Fibroblast of gingiva (primary cell): Measurements from ENCODE around the gene CMIP.
"Not testable (repeated sequence)": the region's sequence is repeated elsewhere in the genome, so short reads cannot be mapped to it uniquely, and the experiment has no call there.

ENCODE experiments used
- DNase-seq: peaks from one replicate; pipeline ENCODE4 v3.0.0-alpha.2; 2011; ENCODE audit warnings: low read depth

Gene CMIP

DNA sequence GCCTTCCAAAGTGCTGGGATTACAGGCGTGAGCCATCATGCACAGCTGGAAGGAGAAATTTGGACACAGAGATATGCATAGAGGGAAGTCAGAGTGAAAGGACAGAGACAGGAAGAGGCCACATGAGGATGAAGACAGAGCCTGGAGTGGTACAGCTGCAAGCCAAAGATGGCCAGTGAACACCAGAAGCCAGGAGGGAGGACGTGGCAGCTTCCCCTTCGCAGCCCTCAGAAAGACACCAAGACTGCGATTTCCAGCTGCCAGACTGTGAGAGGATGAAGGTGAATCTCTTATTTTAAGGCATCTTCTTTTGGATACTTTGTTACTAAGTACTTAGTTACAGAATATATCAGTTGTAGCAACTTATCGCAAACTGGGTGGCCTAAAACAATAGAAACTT is 274.0 kb downstream of the CMIP start:
- DNase-seq = no peak

DNA sequence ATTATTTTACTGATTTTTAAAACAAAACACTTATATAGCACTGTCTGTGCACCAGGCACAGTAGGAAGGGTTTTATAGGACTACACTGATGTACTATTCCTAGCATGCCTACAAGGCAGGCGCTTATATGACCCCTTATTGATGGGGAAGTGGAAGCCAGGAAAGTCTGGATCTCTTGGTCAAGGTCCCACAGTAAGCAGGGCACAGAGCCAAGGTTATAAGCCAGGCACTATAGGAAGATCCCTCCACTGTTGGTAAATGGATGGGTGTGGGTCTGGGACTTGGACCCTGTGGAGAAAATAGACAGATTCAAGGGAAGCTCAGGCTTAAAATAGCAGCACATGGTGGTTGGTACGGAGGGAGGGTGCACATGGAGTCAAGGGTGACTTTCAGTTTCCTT is 275.4 kb downstream of the CMIP start:
- no peak for DNase-seq

DNA sequence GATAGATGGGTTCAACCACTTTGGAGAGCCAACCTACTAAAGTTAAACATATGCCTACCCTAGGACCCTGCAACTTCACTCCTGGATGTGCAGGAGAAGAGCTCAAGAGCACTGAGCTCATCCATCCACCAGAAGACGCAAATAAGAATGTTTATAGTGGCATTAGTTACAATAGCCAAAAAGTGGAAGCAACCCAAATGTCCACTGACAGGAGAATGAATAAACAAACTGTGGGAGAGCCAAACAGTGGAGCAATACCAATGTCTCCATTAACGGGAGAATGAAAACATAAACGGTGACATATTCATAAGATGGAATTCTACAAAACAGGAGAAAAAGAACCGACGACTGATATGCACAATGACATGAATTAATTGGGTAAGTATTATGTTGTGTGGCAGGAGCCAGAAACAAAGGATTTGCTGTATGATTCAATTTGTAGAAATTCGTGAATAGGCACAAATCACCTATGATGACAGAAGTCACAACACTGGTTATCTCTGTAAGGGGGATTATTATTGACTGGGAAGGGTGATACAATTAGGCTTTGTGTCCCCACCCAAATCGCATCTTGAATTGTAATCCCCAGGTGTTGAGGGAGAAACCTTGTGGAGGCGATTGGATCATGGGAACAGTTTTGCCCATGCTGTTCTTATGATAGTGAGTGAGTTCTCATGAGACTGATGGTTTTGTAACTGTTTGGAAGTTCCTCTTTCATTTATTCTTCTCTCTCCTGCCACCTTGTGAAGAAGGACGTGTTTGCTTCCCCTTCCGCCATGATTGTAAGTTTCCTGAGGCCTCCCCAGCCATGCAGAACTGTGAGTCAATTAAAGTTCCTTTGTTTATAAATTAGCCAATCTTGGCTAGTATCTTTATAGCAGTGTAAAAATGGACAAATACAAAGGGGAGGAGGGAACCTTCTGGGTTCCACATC is 276.6 kb downstream of the CMIP start:
- DNase-seq = peak; percentile 76

DNA sequence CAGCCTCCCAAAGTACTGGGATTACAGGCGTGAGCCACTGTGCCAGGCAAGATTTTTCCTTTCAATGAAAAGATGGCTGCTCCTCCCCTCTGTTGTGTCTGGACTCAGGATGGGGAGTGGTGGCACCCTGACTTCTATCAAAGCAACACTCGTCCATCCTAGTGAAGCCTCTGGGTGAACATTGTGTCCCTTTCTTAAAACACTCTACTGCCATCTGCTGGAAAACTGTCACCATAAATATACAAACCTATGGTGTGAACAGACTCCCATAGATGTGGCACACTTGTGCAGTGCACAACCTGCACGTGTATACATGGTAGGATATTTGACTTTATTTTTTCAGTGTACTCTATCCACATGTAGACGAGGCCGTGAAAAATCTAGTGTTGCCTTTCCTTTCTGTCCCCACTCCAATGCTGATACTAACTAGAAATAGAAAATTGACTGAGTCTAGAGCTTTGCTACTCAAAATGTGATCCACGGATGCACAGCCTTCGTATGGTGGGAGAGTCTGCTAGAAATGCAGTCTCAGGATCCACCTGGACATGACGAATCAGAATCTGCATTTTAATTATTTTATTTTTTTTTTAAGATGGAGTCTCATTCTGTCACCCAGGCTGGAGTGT is 278.6 kb downstream of the CMIP start:
- DNase-seq = peak; percentile 68

DNA sequence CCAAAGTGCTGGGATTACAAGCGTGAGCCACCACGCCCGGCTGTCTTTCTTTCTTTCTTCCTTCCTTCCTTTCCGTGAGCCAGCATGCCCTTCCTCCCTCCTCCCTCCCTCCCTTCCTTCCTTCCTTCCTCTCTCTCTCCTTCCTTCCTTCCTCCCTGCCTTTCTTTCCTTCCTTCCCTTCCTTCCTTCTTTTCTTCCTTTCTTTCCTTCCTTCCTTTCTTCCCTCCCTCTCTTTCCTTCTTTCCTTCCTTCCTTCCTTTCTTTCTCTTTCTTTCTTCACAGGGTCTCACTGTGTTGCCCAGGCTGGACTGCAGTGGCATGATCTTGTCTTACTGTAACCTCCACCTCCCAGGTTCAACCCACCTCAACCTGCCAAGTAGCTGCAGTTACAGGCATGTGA is 283.8 kb downstream of the CMIP start:
- DNase-seq = no peak

DNA sequence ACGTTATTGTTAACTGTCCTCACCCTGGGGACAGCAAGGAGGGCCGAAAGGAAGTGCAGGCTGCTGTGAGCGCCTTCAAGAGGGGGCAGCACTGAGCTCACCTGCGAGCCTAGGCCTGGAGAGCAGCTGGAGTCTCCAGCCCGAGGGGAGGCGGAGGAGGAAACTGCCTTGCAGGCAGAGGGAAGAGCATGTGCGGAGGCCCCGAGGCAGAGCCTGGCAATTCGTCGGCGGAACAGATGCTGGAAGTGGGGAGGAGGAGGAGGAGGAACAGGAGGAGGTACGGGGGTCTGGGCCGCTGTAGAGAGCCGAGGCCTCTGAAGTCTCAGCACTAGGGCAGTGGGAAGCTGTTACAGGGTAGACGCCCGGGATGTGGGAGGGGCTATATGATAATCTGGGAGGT is 284.8 kb downstream of the CMIP start:
- no peak for DNase-seq

DNA sequence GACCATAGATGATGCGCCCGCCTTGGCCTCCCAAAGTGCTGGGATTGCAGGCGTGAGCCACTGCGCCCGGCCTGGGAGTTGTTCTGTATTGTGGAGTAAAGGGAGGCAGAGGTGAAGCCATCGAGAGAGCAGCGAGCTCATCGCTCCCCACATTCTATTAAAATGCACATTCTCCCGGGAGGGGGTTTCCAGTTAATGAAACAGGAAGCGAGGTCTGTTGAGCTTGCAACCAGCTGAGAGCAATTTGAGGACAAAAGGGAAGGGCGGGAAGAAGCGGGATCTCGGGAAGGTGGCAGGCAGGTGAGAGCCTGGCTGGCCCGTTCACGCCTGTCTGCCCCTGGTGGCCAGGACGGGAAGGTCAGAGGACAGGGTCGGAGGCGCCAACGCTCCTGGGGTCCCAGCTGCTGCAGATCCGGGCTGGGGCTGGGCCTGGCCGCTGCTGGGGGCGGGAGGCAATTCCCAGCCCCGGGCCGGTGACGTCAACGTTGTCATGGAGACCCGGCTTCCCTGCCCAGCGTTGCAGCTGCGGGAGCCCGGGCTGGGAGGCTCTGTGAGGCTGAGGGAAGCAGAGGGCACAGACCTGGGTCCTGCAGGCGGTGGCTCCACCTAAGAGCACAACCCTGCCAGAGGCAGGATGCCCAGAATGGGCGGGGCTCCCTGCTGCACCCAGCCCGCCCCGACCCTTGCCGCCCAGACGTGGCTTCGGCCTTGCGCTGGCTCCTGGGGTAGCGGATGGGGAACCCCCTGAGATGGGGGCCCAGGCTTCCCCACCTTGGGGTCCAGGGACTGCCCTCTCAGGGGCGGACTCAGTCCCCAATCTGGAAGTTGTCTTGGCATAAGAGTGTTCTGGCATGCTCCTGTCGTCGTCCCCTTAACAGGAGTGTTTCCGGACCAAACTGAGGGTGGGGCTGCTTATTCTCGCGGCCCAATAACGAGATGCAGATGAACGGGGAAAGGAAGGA is 285.8 kb downstream of the CMIP start:
- DNase-seq = peak; percentile 59

DNA sequence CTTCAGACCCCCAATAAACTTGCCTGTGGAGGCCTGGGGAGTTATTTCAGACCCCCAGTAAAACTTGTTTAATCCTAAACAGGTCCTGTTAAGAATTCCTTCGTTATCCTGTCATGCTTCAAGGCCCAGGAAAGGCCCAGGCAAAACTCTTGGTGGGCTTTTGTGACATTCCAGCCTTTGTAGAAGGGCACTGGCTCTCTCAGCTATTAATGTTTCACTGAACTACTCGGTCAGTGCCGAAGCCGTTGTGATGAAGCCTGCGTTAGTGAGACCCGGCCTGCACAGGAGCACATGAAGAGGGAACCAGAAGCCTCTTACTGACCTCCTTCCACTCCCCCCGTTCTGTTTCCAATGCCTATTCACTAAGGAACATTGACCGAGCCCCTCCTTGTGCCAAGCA is 287.0 kb downstream of the CMIP start:
- no peak for DNase-seq

DNA sequence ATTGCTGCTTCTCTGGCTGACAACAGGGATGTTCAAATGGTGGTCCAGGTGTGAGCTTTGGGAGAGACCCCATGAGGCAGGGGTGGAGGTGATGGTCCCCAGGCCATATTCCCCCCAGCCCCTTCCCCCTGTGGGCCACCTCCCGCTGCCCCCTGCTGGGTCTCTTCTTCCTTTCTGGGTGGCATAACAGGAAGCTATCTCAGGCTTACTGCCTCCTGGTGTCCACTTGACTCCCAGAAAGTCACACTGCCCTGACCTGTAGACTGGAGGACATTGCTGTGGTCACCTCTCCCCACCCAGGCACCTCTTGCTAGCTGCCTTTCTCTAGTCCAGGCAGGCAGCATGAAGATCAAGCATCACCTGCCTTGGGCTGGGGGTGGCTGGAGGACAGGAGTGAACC is 288.1 kb downstream of the CMIP start:
- DNase-seq = no peak

DNA sequence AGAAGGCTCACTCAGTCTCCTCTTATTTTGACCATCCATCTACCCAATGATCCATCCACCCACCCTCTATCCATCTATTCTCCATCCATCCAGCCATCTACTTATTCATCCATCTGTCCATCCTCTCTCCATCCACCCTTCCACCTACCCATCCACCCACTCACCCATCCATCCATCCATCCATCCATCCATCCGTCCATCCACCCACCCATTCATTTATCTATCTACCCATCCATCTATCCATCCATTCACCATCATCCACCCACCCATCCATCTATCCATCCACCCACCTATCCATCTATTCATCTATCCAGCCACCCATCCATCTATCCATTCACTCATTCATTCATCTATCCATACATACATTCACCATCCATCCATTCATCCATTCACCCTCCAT is 288.7 kb downstream of the CMIP start:
- no peak for DNase-seq

DNA sequence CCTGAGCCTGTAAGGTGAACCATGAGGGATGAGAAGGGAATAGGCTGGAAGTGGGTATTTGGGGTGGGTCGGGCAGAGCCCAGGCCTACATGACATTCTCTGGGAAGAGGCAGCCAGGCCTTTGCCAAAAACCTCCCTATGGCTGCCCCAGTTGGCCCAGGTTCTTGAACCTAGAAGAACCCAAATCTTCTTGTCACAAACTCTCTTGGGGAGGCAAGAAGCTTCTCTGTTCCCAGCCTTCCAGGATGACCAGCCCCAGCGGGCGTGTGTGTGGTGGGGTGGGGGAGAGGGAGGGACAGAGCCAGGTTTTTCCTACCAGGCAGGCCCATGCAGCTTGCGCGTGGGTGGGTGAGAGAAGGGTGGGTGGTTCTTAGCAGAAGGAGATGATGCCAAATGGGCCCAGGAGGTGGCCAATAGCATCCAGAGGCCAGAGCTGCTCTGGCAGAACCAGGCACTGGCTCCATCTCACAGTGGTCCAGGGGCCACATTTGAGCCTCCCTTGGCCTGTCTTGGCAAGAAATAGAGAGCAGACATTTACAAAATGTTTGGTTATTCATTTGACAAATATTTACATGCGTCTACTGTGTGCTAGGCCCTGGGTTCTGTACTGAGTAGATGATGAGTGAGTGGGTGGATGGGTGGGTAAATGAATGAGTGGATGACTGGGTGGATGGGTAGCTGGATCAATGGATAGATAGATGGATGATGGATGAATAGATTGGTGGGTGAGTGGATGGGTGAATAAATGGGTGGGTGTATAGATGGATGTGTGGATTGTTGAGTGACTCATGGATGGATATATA is 290.2 kb downstream of the CMIP start:
- DNase-seq = no peak

DNA sequence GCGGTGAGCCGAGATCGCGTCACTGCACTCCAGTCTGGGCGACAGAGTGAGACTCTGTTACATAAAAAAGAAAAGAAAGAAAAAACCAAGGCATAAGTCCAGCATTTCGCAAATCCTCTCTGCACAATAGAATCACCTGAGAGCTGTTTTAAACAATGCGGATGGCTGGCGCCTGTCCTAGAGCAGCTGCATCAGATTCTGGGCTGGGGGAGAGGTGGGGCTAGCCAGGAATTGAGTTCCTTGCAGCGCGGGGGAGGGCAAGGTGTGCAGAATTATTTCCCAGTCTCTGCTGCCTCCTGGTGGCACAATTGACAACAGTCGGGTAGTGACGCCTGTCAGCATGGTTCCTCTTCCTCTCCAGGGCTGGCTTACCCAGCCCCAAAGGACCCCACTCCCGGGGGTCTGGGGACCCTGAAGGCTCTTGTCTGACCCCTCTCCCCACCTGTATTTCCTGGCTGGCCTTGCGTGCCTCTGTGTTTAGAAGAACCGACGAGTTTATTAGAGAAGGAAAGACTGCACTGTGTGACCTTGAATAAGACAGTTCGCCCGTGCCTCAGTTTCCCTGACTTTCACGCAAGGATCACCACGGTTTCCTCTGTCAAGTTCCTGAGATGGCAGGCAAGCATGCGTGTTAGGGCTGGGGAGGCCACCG is 293.4 kb downstream of the CMIP start:
- peak; percentile 27 for DNase-seq

DNA sequence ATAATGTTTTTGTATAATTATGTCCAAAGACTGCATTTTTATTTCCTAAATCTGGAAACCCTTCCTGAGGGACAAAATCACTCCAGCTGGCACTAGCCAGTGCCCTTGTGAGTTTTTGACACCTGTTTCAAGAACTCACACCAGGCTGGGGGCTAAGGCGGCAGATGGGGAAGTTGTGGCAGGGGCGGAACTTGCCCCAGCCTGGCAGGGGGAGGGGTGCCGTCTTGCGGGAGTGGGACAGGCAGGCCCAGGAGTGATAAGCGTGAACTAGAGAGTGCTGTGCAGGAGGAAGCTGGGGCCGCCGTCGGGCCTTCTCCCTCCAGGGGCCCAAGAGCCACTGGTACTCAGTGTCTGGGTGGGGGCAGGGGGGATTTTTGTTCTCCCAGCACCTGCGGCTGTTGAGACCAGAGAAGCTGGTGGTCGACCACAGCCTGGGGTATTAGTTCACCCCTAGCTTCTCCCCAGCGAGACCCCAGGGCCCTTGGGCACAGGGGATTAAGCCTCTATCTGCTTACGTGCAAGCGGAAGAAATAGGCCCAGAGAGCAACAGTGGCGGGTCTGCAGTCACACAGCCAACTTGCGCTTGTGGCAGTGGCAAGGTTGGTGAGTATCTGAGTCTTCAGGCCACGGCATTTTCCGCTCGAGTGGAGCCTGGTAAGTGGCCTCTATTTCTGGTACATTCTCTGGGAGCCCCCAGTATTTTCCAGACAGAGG is 294.3 kb downstream of the CMIP start:
- no peak for DNase-seq

DNA sequence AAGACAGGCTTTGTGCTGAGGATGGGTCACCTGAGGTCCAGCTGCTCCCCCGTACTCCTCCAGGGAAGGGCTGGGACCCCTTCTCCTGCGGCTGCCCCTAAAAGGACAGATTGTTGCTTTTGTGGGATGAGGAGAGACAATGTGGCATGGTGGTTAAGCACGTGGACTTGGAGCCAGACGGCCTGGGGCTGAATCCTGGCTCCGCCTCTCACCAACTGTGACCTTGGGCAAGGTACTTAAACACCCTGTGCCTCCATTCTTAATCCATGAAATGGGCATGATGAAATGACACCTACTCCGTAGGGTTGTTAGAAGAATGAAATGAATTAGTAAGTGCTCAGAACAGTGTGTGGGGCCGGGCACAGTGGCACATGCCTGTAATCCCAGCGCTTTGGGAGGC is 294.9 kb downstream of the CMIP start:
- DNase-seq = no peak

DNA sequence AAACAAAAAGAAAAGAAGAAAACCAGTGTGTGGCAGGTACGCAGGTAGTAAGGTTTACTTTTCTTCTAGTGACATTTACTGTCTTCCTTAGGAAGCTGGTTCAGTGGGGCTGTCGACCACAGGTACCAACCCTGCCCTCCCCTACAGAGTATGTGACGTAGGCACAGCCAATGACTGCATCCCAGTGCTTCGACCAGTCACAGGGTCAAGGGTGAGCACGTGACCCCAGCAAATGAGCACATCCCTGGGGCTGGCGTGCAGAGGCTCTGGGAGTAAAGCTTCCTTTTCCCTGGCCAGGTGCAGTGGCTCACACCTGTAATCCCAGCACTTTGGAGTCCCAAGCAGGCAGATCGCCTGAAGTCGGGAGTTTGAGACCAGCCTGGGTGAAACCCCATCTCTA is 295.6 kb downstream of the CMIP start:
- no peak for DNase-seq

DNA sequence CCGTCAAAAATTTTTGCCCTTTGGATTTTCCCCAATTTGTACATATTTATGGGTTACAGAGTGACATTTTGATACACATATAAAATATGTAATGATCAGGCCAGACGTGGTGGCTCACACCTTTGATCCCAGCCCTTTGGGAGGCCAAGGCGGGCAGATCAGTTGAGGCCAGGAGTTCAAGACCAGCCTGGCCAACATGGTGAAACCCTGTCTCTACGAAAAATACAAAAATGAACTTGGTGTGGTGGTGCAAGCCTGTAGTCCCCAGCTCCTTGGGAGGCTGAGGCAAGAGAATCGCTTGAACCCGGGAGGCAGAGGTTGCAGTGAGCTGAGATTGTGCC is 296.8 kb downstream of the CMIP start:
- DNase-seq = not testable (repeated sequence)

DNA sequence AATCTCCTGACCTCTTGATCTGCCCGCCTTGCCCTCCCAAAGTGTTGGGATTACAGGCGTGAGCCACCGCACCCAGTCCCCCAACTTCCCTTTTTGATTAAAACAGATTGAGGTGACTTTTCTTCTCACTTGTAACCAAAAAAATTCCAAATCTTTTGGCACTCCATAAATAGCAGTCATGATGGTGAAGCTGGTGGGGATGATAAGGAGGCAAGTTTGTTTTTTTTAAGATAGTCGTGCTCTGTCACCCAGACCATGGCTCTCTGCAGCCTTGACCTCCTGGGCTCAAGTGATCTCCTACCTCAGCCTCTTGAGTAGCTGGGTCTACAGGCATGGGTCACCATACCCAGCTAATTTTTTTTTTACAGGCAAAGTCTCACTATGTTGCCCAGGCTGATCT is 299.8 kb downstream of the CMIP start:
- no peak for DNase-seq

DNA sequence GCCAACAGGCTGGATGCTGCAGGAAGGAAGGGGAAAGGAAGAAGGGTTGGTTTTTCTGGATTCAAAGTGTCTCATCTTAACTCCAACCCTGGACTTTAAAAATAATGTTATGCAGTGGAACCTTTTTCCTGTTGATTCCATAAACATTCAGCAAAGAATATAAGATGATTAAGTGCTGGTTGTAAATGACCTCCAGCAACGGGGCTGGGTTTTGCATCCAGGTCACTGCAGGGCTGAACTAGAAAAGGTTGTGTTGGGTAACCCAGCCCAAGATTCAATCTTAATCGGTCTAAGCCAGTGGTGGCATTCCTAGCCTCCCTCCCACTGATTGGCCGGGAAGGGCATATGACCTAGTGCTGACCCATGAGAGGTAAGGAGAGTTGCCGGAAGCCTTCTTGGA is 300.3 kb downstream of the CMIP start:
- no peak for DNase-seq

DNA sequence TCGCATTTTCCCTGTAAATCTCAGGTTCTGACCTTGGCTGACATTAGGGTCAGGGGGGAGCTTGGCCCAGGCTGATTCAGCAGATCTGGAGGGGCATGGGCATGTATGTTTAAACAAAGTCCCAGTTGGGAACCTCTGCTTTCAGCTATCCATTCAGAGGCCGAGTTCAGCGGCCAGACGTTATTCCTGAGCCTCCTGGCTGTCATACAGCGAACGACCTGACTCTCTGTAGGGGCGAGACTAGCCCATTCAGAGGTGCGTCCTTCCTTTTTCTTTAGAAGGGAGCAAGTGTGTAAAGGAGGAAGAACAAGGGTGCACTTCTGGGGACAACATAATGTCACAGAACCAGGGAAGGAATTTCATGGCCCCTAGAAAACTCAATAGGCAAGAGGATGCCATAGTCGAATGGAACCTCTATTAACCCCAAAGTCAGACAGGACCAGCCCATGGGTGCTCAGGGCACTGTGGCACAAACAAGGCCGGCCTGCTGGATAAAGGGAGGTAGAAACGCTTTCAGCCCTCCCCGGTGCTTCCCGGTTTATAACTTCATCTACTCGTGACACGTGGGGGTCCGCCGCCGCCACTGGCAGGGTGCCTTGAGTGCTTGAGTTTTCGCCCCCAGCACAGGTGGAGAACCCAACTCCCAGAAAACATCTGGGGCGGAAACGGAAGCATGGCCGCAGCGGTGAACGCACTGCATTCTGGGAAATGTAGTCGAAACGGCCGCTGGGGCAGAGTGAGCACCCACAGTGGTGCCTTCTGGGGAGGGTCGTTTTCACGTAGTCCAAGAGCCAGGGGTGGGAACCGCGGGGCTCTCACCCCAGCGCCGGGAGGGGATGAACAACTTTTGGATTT is 301.3 kb downstream of the CMIP start:
- DNase-seq = peak; percentile 33

DNA sequence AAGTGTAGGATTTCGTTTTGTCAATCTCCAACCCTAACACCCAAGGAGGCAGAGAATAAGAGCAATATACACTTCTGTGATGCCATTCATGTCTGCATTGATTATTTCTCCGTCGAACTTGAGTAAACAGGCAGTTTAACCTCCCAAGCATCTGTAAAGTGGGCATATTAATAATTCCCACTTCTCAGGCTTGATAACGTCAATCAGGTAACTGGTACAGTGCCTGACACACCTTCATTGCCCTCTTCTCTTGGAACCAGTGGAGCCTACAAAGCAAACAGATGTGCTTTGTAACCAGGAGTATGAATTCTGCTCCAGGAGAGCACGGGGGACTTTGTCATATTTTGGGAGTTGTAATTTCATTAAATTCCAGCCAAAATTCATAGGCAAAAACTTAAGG is 302.0 kb downstream of the CMIP start:
- no peak for DNase-seq
